GM21723 (cell line): ENCODE results near the gene SSR1.

Experiments used
- ATAC-seq: cut with Tn5 transposase; IDR thresholded peaks from one replicate; pipeline ENCODE4 v1.9.1; 2021; ENCODE audit warnings: mild to moderate bottlenecking, moderate library complexity; ENCODE audit not compliant: unreplicated experiment

Gene SSR1

DNA sequence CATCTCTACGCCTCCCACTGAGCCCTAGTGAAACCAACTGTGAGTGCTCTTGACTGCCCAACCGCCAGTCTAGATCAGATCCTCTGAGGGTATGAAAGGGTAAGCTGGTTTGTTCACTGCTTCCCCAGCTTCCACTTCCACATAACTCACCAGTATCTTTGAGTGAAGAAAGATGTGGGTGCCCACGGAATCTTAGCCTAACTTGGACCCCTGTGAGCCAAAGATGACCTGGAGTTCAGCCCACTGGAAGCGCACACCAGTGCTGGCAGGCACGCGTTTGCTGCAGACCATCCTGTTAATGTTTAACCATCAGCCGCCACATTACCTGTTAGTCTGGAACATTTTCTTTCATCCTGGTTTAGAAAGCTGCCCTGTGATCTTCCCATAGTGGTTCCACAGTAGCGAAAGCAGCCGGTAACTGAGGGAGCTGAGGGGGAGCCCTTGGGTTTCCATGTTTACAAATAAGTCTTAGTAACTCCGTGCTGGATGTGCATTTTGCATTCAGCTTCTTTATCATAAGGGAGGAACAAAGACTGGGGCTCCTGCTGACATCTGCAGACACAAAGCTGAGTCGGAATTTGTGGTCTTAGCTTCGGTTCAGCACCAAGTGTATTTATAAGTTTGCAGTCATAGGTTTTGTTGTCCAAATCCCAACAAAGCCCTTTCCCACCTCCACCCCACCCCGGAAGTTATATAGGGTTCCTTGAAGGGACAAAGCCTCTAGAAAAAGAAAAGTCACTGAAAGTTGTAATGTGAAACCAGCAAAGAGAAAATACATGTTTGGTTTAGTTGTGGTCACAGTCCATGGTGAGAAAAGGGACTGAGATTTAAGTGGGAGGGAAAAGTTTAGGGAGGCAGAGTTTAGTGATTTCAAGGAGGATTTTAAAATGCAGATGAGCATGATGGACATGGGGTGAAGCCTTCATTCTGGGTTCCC lies 71.0 kb downstream of the SSR1 start:
- no peak for ATAC-seq

DNA sequence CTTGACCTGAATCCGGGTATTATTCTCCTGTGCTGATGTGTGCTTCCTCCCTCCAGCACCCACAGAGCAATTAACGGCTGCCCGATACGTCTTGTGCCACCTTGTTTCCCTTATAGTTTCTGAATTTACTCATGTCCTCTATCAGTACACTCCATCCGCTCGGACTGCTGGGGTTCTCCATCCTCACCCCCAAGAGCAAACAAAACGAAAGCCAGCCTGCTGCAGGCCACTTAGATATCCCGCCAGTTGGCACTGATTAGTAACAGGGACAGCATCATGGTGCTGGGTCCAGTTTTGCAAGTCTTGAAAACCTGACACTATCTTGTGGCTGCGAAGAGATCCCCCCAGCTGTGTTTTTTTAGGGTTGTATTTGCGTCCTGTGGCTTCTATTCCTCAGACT lies 71.8 kb downstream of the SSR1 start:
- no peak for ATAC-seq

DNA sequence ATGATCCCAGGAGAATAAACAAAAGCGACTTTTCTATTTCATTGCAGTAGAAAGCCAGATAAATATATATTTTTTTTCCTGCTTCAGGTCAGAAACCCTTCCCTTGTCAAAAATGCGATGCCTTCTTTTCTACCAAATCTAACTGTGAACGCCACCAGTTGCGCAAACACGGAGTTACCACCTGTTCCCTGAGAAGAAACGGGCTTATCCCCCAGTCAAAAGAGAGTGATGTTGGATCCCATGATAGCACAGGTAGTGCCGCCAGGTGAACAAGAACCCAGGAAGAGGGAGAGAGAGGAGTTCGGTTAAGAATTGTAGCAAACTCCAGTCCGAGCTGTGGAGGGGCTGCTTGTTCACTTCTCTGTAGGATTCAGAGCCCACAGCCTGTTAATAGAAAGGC lies 72.6 kb downstream of the SSR1 start:
- ATAC-seq, result no peak

DNA sequence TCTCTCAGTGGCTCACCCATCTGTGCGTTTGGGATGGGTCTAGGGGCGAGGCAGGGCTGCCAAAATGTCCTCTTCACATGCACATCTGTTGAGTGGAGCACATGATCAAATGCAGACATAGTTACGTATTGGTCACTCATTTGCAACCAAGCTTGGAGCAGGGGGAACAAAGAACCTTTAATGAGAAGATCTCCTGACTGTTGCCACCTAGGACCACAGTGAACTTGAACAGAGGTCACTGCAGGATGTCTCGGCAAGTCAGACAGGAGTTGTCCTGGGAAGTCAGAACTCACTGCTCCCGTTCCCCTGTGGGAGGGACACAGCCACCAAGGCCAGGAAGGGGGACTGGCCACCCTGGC lies 73.4 kb downstream of the SSR1 start:
- no peak for ATAC-seq

- ATAC-seq, result no peak
These were observed 74.0 kb downstream of the SSR1 start for GRCh38 chr6:7238900-7239589.

GRCh38 chr6:7238526-7238899 lies 74.5 kb downstream of the SSR1 start:
- no peak for ATAC-seq

GRCh38 chr6:7237653-7238188 lies 75.3 kb downstream of the SSR1 start:
- no peak for ATAC-seq

- peak; percentile 57 for ATAC-seq
These were observed 76.4 kb downstream of the SSR1 start for GRCh38 chr6:7236306-7237209.

DNA sequence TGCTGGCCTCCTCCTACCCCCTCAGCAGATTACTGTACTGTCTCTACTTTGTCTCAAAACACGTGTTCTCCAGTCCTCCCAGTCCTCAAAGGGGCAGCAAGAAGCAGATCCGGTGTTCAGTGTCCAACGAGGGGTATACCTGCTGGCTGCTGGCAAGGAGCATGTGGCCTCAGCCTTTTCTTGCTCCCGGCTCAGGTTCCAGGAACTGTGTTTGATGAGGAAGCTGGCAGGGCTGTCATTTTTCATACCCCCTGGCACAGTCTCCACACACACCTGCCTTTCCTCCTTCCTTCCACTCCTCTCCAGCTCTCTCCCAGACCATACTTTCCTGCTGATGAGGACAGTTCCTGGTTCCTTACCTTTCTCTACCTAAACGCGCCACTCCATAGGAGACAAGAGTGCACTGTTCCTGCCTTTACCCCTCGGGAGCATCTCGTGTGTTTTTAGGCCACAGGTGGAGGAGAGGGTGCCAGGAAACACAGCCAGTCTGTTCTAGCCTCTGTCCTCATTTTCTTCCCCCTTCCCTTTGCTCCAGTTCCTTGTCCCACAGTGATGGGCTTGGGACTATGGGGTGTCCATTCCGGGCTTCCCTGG lies 77.2 kb downstream of the SSR1 start:
- ATAC-seq, result no peak

DNA sequence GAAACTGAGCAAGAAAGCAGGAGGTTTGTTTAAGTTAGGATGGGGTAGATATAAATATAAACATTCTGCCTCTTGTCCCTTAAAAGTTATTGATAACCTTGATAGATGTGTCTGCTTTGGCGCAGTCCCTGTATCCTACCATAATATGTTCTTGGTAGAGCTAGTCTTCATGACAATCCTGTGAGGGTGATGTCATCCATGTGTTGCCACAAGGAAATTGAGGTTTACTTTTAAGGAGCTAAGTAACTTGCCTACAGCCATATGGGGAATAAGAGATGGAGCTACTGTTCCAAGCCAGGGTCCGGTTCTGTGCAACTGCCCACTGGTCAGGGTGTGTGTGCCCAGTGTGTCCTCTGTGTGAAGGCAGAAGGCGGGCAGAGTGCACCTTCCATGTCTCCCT lies 78.5 kb downstream of the SSR1 start:
- ATAC-seq, result no peak

GRCh38 chr6:7232351-7232750 lies 80.6 kb downstream of the SSR1 start:
- ATAC-seq, result no peak

DNA sequence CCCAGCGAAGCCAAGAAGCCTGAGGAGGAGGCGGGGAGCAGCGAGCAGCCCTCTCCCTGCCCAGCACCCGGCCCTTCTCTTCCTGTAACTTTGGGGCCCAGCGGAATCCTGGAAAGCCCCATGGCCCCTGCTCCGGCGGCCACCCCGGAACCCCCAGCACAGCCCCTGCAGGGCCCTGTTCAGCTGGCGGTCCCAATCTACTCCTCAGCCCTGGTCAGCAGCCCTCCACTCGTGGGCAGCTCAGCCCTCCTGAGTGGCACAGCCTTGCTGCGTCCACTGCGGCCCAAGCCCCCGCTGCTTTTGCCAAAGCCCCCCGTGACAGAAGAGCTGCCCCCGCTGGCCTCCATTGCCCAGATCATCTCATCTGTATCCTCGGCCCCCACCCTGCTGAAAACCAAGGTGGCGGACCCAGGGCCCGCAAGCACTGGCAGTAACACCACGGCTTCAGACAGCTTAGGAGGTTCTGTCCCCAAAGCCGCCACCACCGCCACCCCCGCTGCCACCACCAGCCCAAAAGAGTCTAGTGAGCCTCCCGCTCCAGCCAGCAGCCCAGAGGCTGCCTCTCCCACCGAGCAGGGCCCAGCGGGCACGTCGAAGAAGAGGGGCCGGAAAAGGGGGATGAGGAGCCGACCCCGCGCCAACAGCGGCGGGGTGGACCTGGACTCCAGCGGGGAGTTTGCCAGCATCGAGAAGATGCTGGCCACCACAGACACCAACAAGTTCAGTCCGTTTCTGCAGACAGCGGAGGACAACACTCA lies 81.9 kb downstream of the SSR1 start:
- no peak for ATAC-seq

GRCh38 chr6:7230327-7230691 lies 82.7 kb downstream of the SSR1 start:
- no peak for ATAC-seq

GRCh38 chr6:7229376-7230326 lies 83.3 kb downstream of the SSR1 start:
- no peak for ATAC-seq

DNA sequence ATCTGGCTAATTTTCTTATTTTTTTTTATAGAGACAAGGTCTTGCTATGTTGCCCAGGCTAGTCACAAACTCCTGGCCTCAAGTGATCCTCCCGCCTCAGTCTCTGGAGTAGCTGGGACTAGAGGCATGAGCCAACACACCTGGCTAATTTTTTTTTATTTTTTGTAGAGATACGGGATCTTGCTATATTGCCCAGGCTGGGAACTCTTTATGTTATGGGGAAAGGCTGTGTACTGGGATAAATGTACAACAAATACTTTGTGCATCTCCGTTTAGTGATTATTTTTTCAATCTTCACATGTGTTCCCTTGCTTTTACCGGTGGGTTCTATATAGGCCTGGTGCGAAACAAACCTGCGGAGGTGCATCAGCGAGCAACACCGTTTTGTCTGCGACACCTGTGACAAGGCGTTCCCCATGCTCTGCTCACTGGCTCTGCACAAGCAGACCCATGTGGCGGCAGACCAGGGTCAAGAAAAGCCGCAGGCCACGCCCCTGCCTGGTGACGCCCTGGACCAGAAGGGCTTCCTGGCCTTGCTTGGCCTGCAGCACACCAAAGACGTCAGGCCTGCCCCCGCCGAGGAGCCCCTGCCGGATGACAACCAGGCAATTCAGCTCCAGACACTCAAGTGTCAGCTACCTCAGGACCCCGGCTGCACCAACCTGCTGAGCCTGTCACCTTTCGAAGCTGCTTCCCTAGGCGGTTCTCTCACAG lies 84.2 kb downstream of the SSR1 start:
- no peak for ATAC-seq

DNA sequence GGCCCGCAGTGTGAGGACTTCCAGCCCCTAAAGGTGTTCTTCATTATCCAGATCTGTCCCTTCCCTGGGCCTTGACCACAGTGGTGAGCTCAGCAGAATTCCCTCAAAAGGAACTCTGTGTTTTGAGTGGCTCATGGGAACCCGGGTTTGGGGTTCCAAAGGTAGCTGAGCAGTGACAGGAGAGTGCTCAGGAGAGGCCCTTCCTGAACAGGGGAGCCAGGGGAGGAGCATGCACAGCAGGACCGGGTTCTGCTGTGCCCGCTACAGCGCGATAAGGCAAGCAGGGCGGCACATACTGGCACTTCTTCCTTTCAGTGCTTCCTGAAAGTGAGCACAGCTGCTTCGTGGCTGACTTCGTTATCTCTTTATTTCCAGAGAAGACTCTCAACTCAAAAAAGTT lies 88.3 kb downstream of the SSR1 start:
- ATAC-seq, result no peak

DNA sequence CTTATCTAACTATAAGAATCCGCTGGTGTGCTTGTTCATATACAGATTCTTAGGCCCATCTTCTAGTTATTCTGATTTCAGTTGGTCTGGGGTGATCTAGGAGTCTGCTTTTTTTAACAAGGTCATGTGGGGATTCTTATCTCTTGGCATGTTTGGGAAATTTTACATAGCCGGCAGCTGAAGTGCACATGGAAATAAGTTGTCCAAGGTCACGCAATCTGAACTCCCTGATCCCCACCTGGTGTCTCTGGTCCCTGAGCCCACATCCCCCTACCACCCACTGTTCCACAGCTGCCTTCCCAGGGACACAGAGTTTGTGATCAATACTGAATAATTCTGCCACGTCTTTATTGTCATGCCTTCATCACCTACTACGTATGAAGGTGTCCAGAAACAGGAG lies 90.8 kb downstream of the SSR1 start:
- no peak for ATAC-seq

- no peak for ATAC-seq
These were observed 93.7 kb downstream of the SSR1 start for GRCh38 chr6:7219310-7219709.
